ENCODE measurements around the gene CCNDBP1. TPM values are rescaled to one million over a fixed set of nuclear protein-coding genes. Genes with fewer than 3 reads are reported as not detected.

The CCNDBP1 gene
- total RNA-seq, 1 experiment from 2014 or later: 34.1 TPM

DNA sequence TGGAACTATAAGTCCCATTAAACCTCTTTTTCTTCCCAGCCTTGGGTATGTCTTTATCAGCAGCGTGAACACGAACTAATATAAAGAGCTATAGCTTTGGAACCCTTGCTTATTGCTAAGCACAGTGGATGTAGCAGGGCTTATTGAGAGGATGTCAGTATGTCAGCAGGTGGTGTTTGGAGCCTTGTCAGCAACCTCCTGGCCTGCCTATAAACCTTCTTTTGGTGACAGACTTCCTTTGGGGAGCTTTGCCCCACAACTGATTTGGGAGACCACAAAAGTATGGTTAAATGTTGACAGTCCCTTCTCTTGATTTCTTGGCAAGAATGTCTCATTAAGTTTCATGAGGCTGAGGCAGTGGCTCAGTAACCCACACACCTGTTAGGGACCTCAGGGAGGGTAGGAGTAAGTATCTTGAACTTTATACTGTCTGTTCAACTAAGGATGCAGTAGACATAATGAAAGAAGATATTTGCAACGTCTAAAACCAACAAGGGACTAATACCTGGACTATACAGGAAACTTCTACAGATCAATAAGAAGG is 14.8 kb downstream of the CCNDBP1 start:
- Histone ChIP-seq H2AFZ (ENCODE audit: low read length) (no peak overlapping the region), H3K9ac (ENCODE audit: extremely low read depth, insufficient read length, low read length) (no peak overlapping the region), H3K4me2 (ENCODE audit: insufficient read depth, insufficient read length, low read length) (no peak overlapping the region), H3K4me1 (ENCODE audit: insufficient read depth, low read length) (no peaks in the 10 kb centered on the region), H3K27ac (ENCODE audit: insufficient read length, low read depth, low read length) (no peak overlapping the region), H3K18ac (ENCODE audit: insufficient read length, low read depth, low read length) (no peak overlapping the region), H3K23me2 (ENCODE audit: insufficient read length, low read depth, low read length, poor library complexity, severe bottlenecking) (no peaks in the 10 kb centered on the region), H2AK5ac (ENCODE audit: insufficient read length, low read length) (no peak overlapping the region), H4K91ac (ENCODE audit: insufficient read length, low read depth, low read length) (no peak overlapping the region), H4K8ac (replicated peaks; ENCODE audit: insufficient read length, low read depth, low read length) (no peak overlapping the region), H3K27me3 (ENCODE audit: insufficient read depth, low read length) (no peaks in the 10 kb centered on the region), H3K23ac (ENCODE audit: insufficient read length, low read depth, low read length) (no peak overlapping the region), H3K56ac (ENCODE audit: insufficient read length, low read depth, low read length) (no peak overlapping the region), H3K4ac (ENCODE audit: low read depth, low read length) (no peak overlapping the region), H2BK12ac (ENCODE audit: insufficient read length, low read depth, low read length) (no peak overlapping the region), H3K14ac (ENCODE audit: insufficient read depth, low read length) (no peak overlapping the region), H2BK5ac (ENCODE audit: insufficient read length, low read length) (no peak overlapping the region), H4K5ac (ENCODE audit: insufficient read length, low read depth, low read length) (no peak overlapping the region), H4K20me1 (ENCODE audit: control insufficient read depth, insufficient read depth, insufficient read length) (no peaks in the 10 kb centered on the region), H2BK20ac (ENCODE audit: low read depth, low read length, poor library complexity, severe bottlenecking) (no peak overlapping the region), H3K9me3 (ENCODE audit: control insufficient read depth, low read depth, low read length) (no peaks in the 10 kb centered on the region), H2BK120ac (ENCODE audit: low read depth, low read length, poor library complexity, severe bottlenecking) (no peak overlapping the region), H3T11ph (ENCODE audit: low read length) (no peak overlapping the region), H2BK15ac (ENCODE audit: low read depth, low read length) (no peak overlapping the region), H3K79me1 (ENCODE audit: insufficient read depth, low read depth, low read length, poor library complexity, severe bottlenecking) (no peaks in the 10 kb centered on the region), H3K79me2 (ENCODE audit: insufficient read depth, low read length) (no peaks in the 10 kb centered on the region)
- Mint-ChIP-seq H3K9me3 (peaks cover 7 to 12% of the 10 kb centered on the region in 2 experiments; a peak in 4 of 5 replicates), H3K36me3 (ENCODE audit: insufficient read depth in 1 of 3, low read depth in 3 of 3) (peaks cover 4 to 28% (median 17%) of the 10 kb centered on the region in 3 experiments; a peak in 6 of 7 replicates), H3K27ac (no peak overlapping the region), H3K27me3 (ENCODE audit: low read depth) (peaks cover 6% of the 10 kb centered on the region; the same call in 1 of the 2 replicates), H3K4me3 (no peak overlapping the region), H3K4me1 (peaks cover 6 to 7% of the 10 kb centered on the region in 2 experiments)
- TF ChIP-seq, protein P1, sequence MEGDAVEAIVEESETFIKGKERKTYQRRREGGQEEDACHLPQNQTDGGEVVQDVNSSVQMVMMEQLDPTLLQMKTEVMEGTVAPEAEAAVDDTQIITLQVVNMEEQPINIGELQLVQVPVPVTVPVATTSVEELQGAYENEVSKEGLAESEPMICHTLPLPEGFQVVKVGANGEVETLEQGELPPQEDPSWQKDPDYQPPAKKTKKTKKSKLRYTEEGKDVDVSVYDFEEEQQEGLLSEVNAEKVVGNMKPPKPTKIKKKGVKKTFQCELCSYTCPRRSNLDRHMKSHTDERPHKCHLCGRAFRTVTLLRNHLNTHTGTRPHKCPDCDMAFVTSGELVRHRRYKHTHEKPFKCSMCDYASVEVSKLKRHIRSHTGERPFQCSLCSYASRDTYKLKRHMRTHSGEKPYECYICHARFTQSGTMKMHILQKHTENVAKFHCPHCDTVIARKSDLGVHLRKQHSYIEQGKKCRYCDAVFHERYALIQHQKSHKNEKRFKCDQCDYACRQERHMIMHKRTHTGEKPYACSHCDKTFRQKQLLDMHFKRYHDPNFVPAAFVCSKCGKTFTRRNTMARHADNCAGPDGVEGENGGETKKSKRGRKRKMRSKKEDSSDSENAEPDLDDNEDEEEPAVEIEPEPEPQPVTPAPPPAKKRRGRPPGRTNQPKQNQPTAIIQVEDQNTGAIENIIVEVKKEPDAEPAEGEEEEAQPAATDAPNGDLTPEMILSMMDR (conservative IDR thresholded peaks at IDR 0.05): no peak
- WGBS (ENCODE audit: extremely low coverage, insufficient read length, low lambda C conversion rate): no CpG with 5 or more reads among the region's 3 CpGs
- DNase-seq: no peak
